NCI-H2196 (cell line): ENCODE measurements around the gene MAGED1.

Experiments used
- DNase-seq: peaks from one replicate; lab custom pipeline; 2025; ENCODE audit not compliant: unreplicated experiment; lab: John Stamatoyannopoulos, UW

Gene MAGED1, protein sequence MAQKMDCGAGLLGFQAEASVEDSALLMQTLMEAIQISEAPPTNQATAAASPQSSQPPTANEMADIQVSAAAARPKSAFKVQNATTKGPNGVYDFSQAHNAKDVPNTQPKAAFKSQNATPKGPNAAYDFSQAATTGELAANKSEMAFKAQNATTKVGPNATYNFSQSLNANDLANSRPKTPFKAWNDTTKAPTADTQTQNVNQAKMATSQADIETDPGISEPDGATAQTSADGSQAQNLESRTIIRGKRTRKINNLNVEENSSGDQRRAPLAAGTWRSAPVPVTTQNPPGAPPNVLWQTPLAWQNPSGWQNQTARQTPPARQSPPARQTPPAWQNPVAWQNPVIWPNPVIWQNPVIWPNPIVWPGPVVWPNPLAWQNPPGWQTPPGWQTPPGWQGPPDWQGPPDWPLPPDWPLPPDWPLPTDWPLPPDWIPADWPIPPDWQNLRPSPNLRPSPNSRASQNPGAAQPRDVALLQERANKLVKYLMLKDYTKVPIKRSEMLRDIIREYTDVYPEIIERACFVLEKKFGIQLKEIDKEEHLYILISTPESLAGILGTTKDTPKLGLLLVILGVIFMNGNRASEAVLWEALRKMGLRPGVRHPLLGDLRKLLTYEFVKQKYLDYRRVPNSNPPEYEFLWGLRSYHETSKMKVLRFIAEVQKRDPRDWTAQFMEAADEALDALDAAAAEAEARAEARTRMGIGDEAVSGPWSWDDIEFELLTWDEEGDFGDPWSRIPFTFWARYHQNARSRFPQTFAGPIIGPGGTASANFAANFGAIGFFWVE

DNA sequence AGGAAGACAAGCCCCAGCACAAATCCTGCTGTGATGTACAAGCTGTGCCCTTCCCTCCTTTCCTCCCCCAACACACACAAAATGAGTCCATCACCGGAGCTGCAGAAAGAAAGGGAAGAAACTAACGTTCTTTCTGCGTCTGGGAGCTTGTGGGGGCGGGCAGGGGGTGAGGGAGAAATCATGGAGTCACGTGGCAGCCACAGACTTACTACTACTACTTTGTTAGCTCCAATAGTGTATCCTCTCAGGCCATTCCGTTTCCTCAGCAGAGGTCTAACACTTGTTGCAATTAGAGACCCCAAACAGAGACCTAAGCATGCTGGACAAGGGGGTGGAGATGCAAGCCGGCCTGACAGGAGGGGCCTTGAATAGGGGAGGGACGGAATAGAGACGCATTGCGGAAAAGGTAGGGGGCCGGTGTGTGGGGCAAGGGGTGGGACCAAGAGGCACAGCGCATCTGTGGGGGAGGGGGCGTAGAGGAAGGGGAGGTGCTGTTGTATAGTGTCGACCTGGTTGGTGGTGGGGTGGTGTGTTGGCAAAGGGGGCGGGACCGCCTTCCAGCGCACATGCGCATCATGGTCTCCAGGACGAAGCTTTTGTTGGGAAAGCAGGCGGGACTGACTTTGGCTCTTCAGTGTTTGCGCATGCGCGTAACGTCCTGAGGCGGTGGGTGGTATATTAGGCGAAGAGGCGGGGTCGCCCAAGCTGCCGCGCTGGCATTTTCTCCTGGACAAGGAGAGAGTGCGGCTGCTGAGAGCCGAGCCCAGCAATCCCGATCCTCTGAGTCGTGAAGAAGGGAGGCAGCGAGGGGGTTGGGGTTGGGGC, at the start of gene MAGED1:
Gene MAGED1 (plus strand): TSS at position 703 of the 825 bp plus-strand sequence. CDS start 682 bp downstream, outside the sequence.
- peak; percentile 84 for DNase-seq

DNA sequence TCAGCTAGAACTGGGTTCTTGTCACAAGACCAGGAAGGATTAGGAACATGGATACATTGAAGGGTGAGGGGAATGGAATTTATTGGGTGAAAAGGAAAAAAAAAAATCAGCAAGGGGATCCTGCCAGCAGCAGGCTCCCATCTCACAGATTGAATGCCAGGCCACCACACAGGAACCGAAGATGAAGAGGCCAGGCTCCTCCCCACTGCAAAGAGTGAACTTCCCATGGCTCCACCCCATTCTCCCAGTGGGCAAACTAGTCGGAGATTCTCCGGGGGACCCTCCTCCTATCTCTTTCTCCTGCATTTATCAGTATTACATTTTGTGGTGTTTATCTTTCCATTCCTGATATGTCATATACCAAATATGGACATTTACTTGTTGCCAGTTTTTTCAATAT, 46.0 kb upstream of the MAGED1 start:
- DNase-seq: no peak

DNA sequence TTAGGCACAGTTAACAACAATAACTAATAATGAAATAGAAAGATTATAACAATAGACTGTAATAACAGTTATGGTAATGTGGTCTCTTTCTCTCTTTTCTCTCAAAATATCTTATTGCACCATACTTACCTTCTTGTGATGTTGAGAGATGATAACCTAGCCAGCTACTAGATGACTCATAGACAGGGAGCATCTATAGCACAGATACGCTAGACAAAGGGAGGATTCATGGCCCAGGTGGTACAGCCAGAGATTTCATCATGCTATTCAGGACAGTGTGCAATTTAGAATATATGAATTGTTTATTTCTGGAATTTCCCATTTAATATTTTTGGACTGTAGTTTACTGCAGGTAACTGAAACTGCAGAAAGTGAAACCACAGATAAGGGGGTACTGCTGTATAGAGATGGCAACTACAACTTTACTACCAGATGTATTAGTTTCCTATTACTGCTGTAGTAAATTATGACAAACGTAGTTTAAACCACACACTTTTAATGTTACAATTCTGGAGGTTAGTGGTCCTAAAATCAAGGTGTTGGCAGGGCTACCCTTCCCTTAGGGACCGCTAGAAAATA, 41.8 kb upstream of the MAGED1 start:
- DNase-seq: no peak

DNA sequence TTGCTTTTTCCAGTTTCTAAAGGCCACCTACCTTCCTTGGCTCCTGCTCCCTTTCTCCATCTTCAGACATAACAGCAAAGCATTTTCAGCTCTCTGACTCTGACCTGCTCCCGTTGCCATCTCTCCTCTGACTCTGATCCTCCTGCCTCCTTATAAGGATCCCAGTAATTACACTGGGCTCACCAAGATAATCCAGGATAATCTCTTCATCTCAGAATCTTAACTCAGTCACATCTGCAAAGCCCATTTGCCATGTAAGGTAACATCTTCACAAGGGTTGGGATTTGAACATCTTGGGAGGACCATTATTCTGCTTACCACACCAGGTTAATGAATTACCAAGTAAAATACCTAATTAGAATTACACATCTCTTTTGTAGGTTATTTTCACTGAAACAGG, 41.3 kb upstream of the MAGED1 start:
- no peak for DNase-seq

DNA sequence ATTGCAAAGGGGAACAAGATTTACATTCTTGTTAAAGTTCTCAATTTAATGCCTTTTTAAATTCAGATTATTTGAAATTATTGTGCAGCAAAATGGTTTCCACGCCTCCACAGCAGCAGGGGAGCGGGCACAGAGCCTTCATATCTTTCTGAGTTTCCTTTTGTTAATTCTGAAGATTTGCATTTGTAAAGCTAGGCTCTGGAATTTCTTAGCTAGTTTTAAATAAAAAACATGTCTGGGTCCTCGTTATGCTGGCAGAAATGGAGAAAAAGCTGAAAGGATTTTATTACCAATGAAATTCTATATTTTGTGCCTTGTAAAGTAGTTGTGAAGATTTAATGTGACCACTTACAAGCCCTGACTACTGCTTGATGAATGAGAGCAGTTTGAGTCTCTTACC, 40.8 kb upstream of the MAGED1 start:
- DNase-seq: no peak

DNA sequence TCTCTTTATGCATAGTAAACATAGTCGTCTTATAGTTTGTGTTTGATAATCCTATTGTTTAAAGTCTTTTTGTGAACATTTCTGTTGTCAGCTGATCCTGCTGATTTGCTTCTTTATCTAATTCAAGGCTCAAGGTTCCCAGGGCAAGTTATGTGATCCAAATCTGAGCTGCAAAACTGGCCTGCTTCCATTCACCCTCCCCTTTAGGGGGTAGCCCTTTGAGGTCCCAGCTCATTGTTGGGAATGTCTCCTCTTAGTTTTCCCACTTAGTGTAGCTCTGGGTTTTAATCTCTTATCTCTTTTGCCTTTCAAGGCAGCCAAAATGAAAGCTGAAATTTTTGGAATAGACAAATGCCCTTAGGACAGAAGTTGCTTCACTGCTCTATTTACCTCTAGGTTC, 40.2 kb upstream of the MAGED1 start:
- DNase-seq: no peak

DNA sequence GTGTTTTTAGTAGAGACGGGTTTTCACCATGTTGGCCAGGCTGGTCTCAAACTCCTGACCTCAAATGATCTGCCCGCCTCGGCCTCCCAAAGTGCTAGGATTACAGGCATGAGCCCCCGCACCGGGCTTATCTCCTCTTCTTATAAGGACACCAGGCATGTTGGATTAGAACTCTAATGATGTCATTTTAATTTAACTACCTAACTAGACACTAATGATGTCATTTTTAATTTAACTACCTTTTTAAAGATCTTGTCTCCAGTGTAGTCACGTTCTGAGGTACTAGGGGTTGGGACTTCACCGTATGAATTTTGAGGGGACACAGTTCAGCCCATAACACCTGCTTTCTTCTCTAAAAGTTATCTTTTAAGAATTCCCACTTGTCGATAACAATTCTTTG, 37.7 kb upstream of the MAGED1 start:
- no peak for DNase-seq

DNA sequence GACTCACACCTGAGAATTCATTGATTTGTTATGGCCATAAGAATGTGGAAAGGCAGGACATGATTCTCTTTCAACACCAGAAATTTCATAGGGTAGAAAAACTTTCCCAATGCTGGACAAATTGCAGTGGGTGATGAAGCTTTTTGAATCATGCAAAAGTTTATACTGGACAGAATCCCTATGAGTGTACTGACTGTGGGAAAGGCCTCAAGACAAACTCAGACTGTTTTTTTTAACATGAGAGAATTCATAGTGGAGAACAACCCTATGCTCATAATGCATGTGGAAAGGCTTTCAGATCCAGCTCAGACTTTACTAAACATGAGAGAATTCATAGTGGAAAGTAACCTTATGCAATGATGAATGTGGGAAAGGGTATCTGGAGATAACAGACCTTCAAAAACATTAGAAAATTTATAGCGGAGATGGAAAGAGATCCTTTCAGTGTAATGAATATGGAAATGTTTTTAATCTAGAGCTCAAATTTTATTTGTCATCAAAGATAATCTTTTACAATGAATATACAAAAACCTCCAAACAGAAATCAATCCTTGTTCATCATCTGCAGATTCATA, 36.2 kb upstream of the MAGED1 start:
- no peak for DNase-seq

DNA sequence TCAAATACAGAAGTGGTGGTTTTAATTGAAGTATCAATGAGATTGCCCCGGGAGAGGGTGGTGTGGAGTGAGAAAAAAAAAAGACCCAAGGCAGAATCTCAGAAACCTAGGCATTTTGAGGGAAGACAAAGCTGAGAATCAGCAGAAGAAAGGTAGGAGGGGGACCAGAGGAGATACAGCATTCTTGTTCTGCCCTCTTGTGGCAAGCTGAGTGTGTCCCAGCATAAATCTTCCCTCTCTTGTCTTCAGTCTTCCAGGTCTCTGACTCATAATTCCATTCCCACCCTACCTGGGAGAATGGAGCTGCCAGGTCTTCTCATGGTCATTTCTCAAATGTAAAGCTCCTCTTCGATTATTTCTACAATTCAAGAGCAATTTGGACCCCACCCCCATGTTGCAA, 32.7 kb upstream of the MAGED1 start:
- no peak for DNase-seq

DNA sequence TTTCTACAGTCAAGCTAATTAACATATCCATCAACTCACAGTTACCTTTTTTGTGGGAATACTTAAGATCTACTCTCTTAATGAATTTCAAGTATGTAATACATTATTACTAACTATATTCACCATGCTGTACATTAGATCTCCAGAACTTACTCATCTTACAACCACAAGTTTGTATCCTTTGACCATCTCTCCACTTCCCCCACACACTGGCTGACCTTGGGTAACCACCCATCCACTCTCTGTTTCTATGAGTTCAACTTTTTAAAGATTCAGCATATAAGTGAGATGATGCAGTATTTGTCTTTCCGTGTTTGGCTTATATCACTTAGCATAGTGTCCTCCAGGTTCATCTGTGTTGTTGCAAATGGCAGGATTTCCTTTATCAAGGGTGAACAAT, 30.5 kb upstream of the MAGED1 start:
- no peak for DNase-seq

DNA sequence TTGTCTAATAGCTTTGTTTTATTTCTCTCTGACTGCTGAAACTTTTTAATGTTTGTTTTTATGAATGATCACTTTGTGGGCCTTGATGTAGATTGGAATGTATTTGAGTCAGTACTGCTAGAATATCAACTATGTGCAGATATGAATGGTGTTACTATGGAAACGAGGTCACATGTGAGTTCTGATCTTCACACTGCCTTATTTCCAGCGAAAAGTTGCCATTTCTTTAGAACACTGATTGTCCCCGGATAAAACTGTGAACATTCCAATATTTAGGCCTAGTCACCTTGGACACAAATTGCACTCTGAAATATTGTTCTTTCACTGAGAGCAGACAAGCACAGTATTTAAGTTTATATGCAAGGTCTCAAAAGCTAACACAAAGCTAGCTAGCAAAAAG, 27.2 kb upstream of the MAGED1 start:
- no peak for DNase-seq

DNA sequence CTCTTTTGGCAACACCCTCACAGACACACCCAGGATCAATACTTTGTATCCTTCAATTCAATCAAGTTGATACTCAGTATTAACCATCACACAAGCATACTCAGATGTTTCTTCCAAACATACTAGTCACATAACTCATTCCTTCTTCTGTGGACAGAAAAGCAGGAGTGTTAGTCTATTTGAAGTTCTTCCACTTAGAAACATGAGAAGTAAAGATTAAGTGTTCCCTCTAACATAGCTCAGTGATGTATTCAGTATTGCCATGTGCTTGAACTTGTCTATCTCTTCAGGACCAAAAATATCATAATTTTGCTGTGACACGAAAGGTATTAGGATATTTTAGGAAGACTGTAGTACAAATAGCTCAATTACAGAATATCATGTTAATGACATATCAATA, 25.8 kb upstream of the MAGED1 start:
- DNase-seq: no peak

DNA sequence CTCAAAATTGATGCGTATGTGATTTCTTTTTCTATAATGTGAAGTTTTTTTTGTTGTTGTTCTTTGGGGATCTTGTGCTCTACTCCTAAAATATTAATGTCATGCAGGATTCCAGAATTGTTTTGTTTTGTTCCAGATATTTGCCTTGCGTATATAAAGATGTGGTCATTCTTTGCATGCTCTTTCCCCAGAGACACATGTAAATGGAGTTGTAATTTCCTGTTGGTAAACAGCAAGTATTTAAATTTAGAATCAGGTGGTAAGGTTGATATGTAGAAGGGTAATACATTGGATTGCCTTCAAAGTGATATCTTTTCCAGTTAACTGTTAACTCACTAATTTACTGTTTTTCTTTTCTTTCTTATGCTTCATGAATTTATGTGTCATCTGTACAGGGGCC, 23.1 kb upstream of the MAGED1 start:
- DNase-seq: no peak

DNA sequence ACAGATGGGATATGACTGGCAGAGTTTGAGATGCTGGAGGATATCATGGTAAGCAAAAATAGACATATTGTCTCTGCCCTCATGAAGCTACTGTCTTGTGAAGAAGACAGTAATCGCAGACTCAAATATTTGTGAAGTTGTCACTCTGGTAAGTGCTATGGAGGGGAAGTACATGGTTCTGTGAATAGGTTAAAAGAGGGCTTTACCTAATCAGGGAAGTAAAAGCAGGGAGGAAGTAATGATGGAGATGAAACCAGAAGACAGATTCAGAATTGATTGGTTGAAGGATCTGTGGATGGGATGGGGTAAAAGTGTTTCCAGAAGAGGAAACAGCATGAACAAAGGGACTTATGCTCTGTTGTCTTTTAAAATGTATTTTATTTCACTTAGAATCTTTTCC, 19.3 kb upstream of the MAGED1 start:
- DNase-seq: no peak

DNA sequence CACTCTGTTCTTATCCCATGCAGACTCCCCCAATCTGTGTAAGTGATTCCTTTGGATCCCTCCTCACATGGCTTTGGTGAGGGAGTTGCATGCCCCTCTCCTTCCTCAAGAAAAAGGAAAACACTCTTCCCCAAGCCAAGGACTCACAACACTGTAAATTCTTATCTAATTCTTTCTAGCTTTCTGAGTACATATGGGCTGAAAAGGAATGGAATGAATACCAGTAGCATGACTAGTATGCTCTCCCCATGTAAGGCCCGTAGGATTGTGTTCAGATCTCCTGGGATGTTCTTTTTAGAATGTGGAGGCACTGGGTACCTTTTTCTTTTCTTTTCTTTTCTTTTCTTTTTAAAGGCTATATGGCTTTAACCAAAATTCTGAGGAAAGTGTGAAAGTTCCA, 17.0 kb upstream of the MAGED1 start:
- DNase-seq: no peak

DNA sequence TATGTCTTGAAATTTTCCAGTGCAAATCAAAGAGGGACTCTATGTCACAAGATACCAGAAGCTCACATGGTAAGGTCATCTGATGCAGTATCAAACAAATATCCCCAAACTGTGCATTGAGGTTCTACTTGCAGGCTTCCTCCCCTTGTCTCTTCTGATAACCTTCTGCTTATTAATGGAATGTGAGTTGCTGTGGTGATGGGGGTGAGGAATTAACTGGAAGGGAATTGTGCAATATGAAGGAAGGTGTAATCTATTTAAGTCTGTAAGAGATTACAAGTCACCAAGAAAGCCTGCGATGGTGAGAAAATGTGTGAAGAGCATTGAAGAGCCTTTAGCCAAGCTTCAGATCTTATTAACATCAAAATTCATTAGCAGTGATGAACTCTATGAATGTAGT, 15.4 kb upstream of the MAGED1 start:
- no peak for DNase-seq

DNA sequence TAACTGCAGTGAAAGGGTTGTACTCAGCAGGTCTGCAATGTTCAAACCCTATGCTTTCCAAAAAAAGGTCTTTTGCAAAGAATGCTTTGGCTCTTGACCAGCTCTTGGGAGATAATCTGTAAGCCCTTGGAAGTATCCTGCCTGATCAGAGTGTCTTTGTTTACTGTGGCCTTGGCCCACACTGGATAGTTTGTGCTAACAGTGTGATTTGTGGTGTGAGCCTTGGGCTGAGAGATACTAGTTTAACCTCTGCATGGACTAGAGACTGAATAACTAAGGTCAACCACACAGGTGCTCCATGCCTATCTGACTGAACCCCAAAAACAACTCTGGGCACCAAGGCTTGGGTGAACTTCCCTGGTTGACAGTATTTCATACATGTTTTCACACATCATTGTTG, 3.6 kb upstream of the MAGED1 start:
- no peak for DNase-seq

DNA sequence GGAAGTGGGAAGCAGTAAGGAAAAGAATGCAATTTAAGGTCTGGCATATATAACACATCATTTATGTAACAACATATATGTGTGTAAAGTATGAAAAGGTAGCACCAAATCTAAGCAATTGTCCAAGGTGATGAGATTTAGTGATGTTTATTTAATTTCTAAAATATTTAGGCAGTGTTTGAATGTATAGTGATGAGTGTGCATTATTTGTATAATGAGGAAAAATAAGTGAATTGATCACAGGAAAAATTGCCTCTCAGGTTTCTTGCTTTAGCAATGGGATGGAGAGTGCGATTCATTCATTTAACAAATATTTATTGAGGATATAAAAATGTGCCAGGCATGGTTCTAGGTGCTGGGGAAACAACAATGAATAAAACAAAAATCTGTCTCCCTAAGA, 2.2 kb upstream of the MAGED1 start:
- no peak for DNase-seq

DNA sequence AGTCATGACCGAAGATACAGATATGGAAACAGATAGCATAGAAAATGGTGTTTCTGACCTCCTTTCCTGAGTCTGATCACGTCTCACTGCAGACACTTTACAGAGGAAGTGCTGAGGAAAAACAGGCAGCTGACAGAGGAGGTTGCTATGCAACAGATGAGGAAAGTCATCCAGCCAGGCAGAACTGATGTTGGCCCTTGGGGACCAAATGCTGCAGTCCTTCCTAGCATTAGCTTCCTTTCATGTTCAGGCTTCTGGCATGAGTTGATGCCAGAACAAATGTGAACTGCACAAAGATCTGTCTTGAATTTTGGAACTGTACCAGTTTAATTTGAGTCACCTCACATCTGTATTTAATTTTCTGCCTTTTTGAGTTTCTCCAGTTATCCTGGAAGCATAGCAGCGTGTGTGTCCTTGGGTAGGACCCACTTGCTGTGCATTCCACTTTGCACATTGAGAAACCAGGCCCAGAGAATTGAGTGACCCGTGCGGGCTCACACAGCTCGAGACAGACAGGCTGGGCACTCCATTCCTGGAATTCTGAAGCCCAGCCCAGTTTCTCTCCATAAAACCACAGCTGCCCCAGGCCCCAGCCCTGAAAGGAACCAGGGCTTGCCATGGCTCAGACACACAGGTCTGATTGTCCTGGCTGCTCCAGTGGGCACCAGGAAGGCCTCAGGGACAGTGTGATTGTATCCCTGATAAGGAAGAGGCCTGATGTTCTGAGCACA, 1.4 kb upstream of the MAGED1 start:
- DNase-seq: peak; percentile 1
